ENCODE data around the gene BCL11A.

BCL11A gene

DNA sequence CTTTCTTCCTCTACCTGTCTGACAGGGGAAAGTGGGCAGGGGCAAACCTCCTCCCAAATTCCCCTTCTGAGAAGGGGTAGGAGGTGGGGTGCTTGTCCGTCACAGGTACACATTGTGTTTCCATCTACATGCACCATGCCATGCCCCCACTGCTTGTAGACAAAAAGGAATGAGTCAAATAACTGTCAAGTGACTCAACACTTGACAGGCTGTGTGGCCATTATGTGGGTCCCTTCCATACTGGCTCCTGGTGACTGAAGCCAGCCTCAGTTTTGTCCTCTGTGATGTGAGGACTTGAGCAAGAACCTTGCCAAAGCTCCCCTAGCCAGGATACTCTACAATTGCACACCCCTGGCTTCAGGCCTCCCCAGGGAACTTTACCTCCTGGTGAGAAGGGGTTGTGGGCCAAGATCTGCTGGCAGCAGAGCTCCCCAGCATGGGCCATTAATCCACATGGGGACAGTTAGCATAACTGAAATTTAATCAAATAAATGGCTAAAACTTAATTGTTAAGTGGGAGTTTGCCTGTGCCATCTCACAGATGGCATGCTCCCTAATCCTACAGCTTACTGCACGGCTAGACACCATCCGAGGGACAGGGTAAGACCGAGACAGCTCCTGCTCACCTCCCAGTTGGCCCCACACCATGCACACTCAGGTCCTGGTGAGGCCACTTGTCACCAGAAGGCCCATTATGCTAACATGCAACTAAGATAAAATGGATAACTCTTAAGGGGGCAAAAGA, 140.2 kb downstream of the BCL11A start:
- H3K4me3 ChIP-seq (replicated peaks; ENCODE audit: low read depth, low read length) = no peak overlapping the region
- no peak for TF ChIP-seq CTCF (IDR thresholded peaks at IDR 0.05; ENCODE audit: low read depth, low read length, missing control alignments)
- no peak for DNase-seq (ENCODE audit: extremely low read depth, low read depth)

DNA sequence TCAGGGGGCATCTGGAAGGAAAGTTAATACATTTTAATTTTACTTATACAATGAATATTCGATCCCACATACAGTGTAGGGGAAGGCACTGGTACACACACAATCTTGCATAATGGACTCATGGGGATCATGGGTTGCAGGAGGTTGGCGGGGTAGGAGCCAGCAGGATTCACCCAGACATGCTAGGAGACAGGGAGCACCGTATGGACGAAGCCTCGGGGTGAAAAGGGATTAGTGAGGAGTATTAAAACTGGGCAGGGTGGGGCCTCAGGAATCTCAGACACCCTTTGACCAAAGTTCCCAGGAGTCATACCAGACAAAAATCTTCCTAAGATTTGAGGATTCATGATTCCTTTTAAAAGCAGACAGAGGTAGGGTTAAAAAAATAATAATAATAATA, 140.8 kb downstream of the BCL11A start:
- no peak for DNase-seq (ENCODE audit: extremely low read depth, low read depth)
- no peak overlapping the region for H3K4me3 ChIP-seq (replicated peaks; ENCODE audit: low read depth, low read length)
- TF ChIP-seq CTCF (IDR thresholded peaks at IDR 0.05; ENCODE audit: low read depth, low read length, missing control alignments) = no peak

DNA sequence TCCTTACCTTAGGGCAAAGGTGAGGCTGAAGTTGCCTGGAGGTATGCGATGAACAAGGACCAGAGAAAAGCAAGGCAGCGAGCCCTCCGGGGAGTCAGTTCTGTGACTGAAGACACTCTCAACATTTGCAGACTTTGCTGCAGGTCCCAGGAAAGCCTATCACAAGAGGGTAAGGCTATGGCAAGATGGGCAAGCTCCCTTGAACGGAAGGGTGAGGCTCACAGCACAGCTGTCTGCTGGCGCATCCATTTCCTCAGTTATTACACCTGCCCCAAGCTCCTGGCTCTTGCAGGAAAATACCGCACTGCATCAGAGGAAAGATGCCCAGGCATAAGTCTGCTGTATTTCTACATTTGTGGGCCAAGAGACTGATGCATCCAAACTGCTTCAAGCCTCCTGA, 141.4 kb downstream of the BCL11A start:
- DNase-seq (ENCODE audit: extremely low read depth, low read depth) = no peak
- TF ChIP-seq CTCF (IDR thresholded peaks at IDR 0.05; ENCODE audit: low read depth, low read length, missing control alignments) = no peak

GRCh38 chr2:60411295-60411694, 142.2 kb downstream of the BCL11A start:
- no peak overlapping the region for H3K4me3 ChIP-seq (replicated peaks; ENCODE audit: low read depth, low read length)
- DNase-seq (ENCODE audit: extremely low read depth, low read depth) = no peak
- TF ChIP-seq CTCF (IDR thresholded peaks at IDR 0.05; ENCODE audit: low read depth, low read length, missing control alignments) = no peak

More for the DNA sequence above, 141.4 kb downstream of the BCL11A start:
- H3K4me3 ChIP-seq (replicated peaks; ENCODE audit: low read depth, low read length) = no peak overlapping the region

DNA sequence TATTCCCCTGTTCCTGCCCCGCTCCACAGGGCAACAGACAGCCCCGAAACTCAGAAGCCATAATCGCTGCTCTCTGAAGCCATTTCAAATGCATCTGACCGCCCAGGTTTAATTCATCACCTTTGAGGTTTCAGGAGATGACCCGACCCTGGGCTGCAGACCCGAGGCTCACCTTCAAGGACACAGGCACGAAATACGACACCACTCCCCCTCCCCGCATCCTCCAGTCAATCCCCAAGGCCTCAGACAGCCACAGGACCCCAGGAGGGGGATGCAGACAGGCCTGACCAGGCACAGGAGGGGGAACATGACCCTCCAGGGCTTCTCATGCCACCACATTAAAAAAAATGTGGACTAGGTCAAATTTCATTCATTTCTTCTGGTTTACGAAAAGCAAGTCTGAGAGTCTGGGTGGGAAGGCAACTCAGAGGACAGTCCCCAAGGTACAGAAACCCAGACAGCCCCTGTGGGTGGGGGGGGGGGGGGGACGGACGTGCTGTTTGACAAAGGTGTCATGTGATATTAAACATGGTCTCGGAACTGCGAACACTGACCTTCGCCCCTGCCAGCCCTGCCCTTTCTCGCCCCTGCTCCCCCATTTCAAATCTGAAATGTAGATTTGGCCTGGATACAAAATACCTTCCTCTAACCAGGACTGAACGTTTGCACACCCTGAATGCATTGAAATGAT, 142.9 kb downstream of the BCL11A start:
- no peak for TF ChIP-seq CTCF (IDR thresholded peaks at IDR 0.05; ENCODE audit: low read depth, low read length, missing control alignments)
- DNase-seq (ENCODE audit: extremely low read depth, low read depth) = no peak
- no peak overlapping the region for H3K4me3 ChIP-seq (replicated peaks; ENCODE audit: low read depth, low read length)

DNA sequence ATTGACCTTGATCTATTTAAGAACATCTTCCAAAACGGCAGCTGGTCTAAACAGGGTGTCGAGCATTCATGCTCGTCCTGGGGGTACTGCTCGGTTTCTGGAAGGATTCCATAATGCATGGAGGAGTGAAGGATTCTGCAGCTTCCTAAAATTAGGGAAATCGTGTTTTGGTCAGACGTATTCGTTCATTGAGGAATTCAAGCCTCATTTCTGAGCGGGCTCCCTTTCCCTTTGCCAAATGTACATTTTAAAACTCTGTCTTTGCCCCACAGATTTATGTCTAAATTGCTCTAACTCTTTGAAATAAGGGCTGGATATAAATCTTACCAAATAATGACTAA, 144.0 kb downstream of the BCL11A start:
- no peak overlapping the region for H3K4me3 ChIP-seq (replicated peaks; ENCODE audit: low read depth, low read length)
- DNase-seq (ENCODE audit: extremely low read depth, low read depth) = no peak
- TF ChIP-seq CTCF (IDR thresholded peaks at IDR 0.05; ENCODE audit: low read depth, low read length, missing control alignments) = no peak
